Activated naive CD8-positive, alpha-beta T cell treated with anti-CD3 and anti-CD28 coated beads for 36 hours (primary cell): Measurements from ENCODE around the gene EVA1A. TPM values are rescaled to one million over a fixed set of nuclear protein-coding genes. Genes with fewer than 3 reads are reported as not detected.

ENCODE experiments used
- DNase-seq: peaks from one replicate; pipeline ENCODE4 v3.0.0; 2021
- H3K27ac Mint-ChIP-seq: one replicate; pipeline ENCODE4 v1.8.0; 2022; ENCODE audit warnings: mild to moderate bottlenecking, moderate library complexity, mixed read lengths
- H3K27me3 Mint-ChIP-seq: one replicate; pipeline ENCODE4 v1.8.0; 2022; ENCODE audit warnings: mild to moderate bottlenecking, mixed read lengths
- H3K36me3 Mint-ChIP-seq: one replicate; pipeline ENCODE4 v1.8.0; 2021; ENCODE audit warnings: mild to moderate bottlenecking, mixed read lengths
- H3K4me1 Mint-ChIP-seq: one replicate; pipeline ENCODE4 v1.8.0; 2021; ENCODE audit warnings: mixed read lengths
- H3K4me3 Mint-ChIP-seq: one replicate; pipeline ENCODE4 v1.8.0; 2022; ENCODE audit warnings: mild to moderate bottlenecking, moderate library complexity, mixed read lengths
- H3K9me3 Mint-ChIP-seq: one replicate; pipeline ENCODE4 v1.8.0; 2022; ENCODE audit warnings: mixed read lengths
- total RNA-seq, 2 experiments: library from RNA; stranded (reverse); gene quantifications; one replicate each; pipeline ENCODE4 v1.2.3, GENCODE V29; 2021

The EVA1A gene
- total RNA-seq, 2 experiments from 2014 or later: 0.23 to 0.36 TPM

- peak overlapping the region; percentile 88 for H3K4me3 Mint-ChIP-seq
Measured at GRCh38 chr2:75560022-75560767, 544 bp downstream of the EVA1A start.

GRCh38 chr2:75559680-75560021 lies 1.1 kb downstream of the EVA1A start:
- Mint-ChIP-seq H3K9me3 (no peaks in the 10 kb centered on the region), H3K36me3 (no peaks in the 10 kb centered on the region), H3K27me3 (peaks cover 47% of the 10 kb centered on the region), H3K4me1 (peaks cover 15% of the 10 kb centered on the region), H3K4me3 (peak overlapping the region; percentile 88), H3K27ac (no peak overlapping the region)
- DNase-seq: no peak

More at GRCh38 chr2:75560022-75560767, 544 bp downstream of the EVA1A start:
- Mint-ChIP-seq H3K27ac (no peak overlapping the region), H3K36me3 (no peaks in the 10 kb centered on the region), H3K27me3 (peaks cover 47% of the 10 kb centered on the region), H3K9me3 (no peaks in the 10 kb centered on the region), H3K4me1 (peaks cover 19% of the 10 kb centered on the region)
- DNase-seq: peak; percentile 6

- Mint-ChIP-seq H3K4me3 (no peak overlapping the region), H3K27me3 (peaks cover 45% of the 10 kb centered on the region), H3K36me3 (no peaks in the 10 kb centered on the region)
Measured at GRCh38 chr2:75558786-75559679, 1.7 kb downstream of the EVA1A start.

GRCh38 chr2:75558136-75558535 lies 2.6 kb downstream of the EVA1A start:
- H3K9me3 Mint-ChIP-seq: no peaks in the 10 kb centered on the region
- H3K4me3 Mint-ChIP-seq: no peak overlapping the region
- H3K4me1 Mint-ChIP-seq: peaks cover 6% of the 10 kb centered on the region
- no peaks in the 10 kb centered on the region for H3K36me3 Mint-ChIP-seq
- no peak overlapping the region for H3K27ac Mint-ChIP-seq
- no peak for DNase-seq
- H3K27me3 Mint-ChIP-seq: peaks cover 40% of the 10 kb centered on the region

More at GRCh38 chr2:75558786-75559679, 1.7 kb downstream of the EVA1A start:
- Mint-ChIP-seq H3K4me1 (peaks cover 11% of the 10 kb centered on the region), H3K27ac (no peak overlapping the region), H3K9me3 (no peaks in the 10 kb centered on the region)
- DNase-seq: no peak

GRCh38 chr2:75557474-75558133 lies 3.1 kb downstream of the EVA1A start:
- Mint-ChIP-seq H3K9me3 (no peaks in the 10 kb centered on the region), H3K4me3 (no peak overlapping the region), H3K27ac (no peak overlapping the region), H3K4me1 (peaks cover 6% of the 10 kb centered on the region), H3K27me3 (peaks cover 39% of the 10 kb centered on the region), H3K36me3 (no peaks in the 10 kb centered on the region)
- DNase-seq: no peak

GRCh38 chr2:75556679-75557366 lies 3.9 kb downstream of the EVA1A start:
- Mint-ChIP-seq H3K9me3 (no peaks in the 10 kb centered on the region), H3K4me3 (no peak overlapping the region), H3K4me1 (peaks cover 6% of the 10 kb centered on the region), H3K36me3 (no peaks in the 10 kb centered on the region), H3K27me3 (peaks cover 36% of the 10 kb centered on the region), H3K27ac (no peak overlapping the region)
- no peak for DNase-seq

GRCh38 chr2:75555701-75556100 lies 5.0 kb downstream of the EVA1A start:
- Mint-ChIP-seq H3K27me3 (peaks cover 33% of the 10 kb centered on the region), H3K4me1 (peaks cover 3% of the 10 kb centered on the region), H3K36me3 (no peaks in the 10 kb centered on the region), H3K9me3 (no peaks in the 10 kb centered on the region), H3K27ac (no peak overlapping the region), H3K4me3 (no peak overlapping the region)
- DNase-seq: no peak

GRCh38 chr2:75553935-75554531 lies 6.7 kb downstream of the EVA1A start:
- H3K27me3 Mint-ChIP-seq: peaks cover 20% of the 10 kb centered on the region

GRCh38 chr2:75552222-75552621 lies 8.5 kb downstream of the EVA1A start:
- H3K9me3 Mint-ChIP-seq: no peaks in the 10 kb centered on the region

More at GRCh38 chr2:75553935-75554531, 6.7 kb downstream of the EVA1A start:
- Mint-ChIP-seq H3K27ac (no peak overlapping the region), H3K9me3 (no peaks in the 10 kb centered on the region), H3K36me3 (no peaks in the 10 kb centered on the region), H3K4me1 (no peaks in the 10 kb centered on the region), H3K4me3 (no peak overlapping the region)
- no peak for DNase-seq

GRCh38 chr2:75551434-75551833 lies 9.3 kb downstream of the EVA1A start:
- no peaks in the 10 kb centered on the region for H3K36me3 Mint-ChIP-seq
- peaks cover 22% of the 10 kb centered on the region for H3K27me3 Mint-ChIP-seq
- no peak overlapping the region for H3K4me3 Mint-ChIP-seq
- DNase-seq: no peak
- no peaks in the 10 kb centered on the region for H3K4me1 Mint-ChIP-seq
- no peak overlapping the region for H3K27ac Mint-ChIP-seq
- H3K9me3 Mint-ChIP-seq: no peaks in the 10 kb centered on the region

More at GRCh38 chr2:75552222-75552621, 8.5 kb downstream of the EVA1A start:
- no peak overlapping the region for H3K27ac Mint-ChIP-seq
- H3K4me3 Mint-ChIP-seq: no peak overlapping the region
- H3K36me3 Mint-ChIP-seq: no peaks in the 10 kb centered on the region
- DNase-seq: no peak
- peaks cover 22% of the 10 kb centered on the region for H3K27me3 Mint-ChIP-seq
- no peaks in the 10 kb centered on the region for H3K4me1 Mint-ChIP-seq

- no peaks in the 10 kb centered on the region for H3K4me1 Mint-ChIP-seq
- H3K27ac Mint-ChIP-seq: no peak overlapping the region
- H3K9me3 Mint-ChIP-seq: no peaks in the 10 kb centered on the region
- H3K27me3 Mint-ChIP-seq: peaks cover 25% of the 10 kb centered on the region
- DNase-seq: no peak
- no peaks in the 10 kb centered on the region for H3K36me3 Mint-ChIP-seq
- no peak overlapping the region for H3K4me3 Mint-ChIP-seq
Measured at GRCh38 chr2:75549401-75550253, 11.1 kb downstream of the EVA1A start.

GRCh38 chr2:75548036-75548573 lies 12.6 kb downstream of the EVA1A start:
- Mint-ChIP-seq H3K36me3 (no peaks in the 10 kb centered on the region), H3K9me3 (no peaks in the 10 kb centered on the region), H3K27me3 (peaks cover 25% of the 10 kb centered on the region), H3K4me1 (no peaks in the 10 kb centered on the region), H3K4me3 (no peak overlapping the region), H3K27ac (no peak overlapping the region)
- DNase-seq: no peak

GRCh38 chr2:75547345-75548035 lies 13.2 kb downstream of the EVA1A start:
- H3K27ac Mint-ChIP-seq: no peak overlapping the region
- peaks cover 25% of the 10 kb centered on the region for H3K27me3 Mint-ChIP-seq
- H3K9me3 Mint-ChIP-seq: no peaks in the 10 kb centered on the region
- no peaks in the 10 kb centered on the region for H3K36me3 Mint-ChIP-seq
- H3K4me1 Mint-ChIP-seq: no peaks in the 10 kb centered on the region
- H3K4me3 Mint-ChIP-seq: no peak overlapping the region
- no peak for DNase-seq
